GM23248 (cell line): ENCODE measurements around the gene RELB. TPM values are rescaled to one million over a fixed set of nuclear protein-coding genes. Genes with fewer than 3 reads are reported as not detected.

Experiments used
- DNase-seq: peaks from one replicate; pipeline ENCODE4 v3.0.0-alpha.2; 2015
- H2AFZ ChIP-seq: fragments of 200-600 bp; sonication (generic); 2 replicates; pipeline ENCODE4 v1.6.1; 2016; ENCODE audit warnings: antibody characterized with exemption
- H3F3A ChIP-seq: fragments of 200-600 bp; sonication (generic); 2 replicates; pipeline ENCODE4 v1.6.1; 2016; ENCODE audit warnings: mild to moderate bottlenecking, antibody characterized with exemption, mixed run types; ENCODE audit not compliant: insufficient read depth
- H3K27ac ChIP-seq: fragments of 200-600 bp; sonication (generic); 2 replicates; pipeline ENCODE4 v1.5.1; 2016; ENCODE audit warnings: mild to moderate bottlenecking
- H3K27me3 ChIP-seq: fragments of 200-600 bp; sonication (generic); replicated peaks from 2 replicates; pipeline ENCODE4 v1.6.1; 2016; ENCODE audit warnings: mild to moderate bottlenecking; ENCODE audit not compliant: insufficient read depth
- H3K36me3 ChIP-seq: fragments of 200-600 bp; sonication (generic); 2 replicates; pipeline ENCODE4 v1.6.1; 2016; ENCODE audit warnings: low read depth, mild to moderate bottlenecking
- H3K4me1 ChIP-seq: fragments of 200-600 bp; sonication (generic); 2 replicates; pipeline ENCODE4 v1.6.1; 2016; ENCODE audit warnings: mild to moderate bottlenecking; ENCODE audit not compliant: insufficient read depth
- H3K4me2 ChIP-seq: fragments of 200-600 bp; sonication (generic); one replicate; pipeline ENCODE4 v1.6.1; 2016; ENCODE audit warnings: mild to moderate bottlenecking; ENCODE audit not compliant: unreplicated experiment
- H3K4me3 ChIP-seq: fragments of 200-600 bp; sonication (generic); 2 replicates; pipeline ENCODE4 v1.5.1; 2016; ENCODE audit warnings: mild to moderate bottlenecking
- H3K79me2 ChIP-seq: fragments of 200-600 bp; sonication (generic); 2 replicates; pipeline ENCODE4 v1.6.1; 2016; ENCODE audit warnings: mild to moderate bottlenecking; ENCODE audit not compliant: insufficient read depth
- H3K9ac ChIP-seq: fragments of 200-600 bp; sonication (generic); 2 replicates; pipeline ENCODE4 v1.6.1; 2016; ENCODE audit warnings: mild to moderate bottlenecking
- H3K9me2 ChIP-seq: fragments of 200-600 bp; sonication (generic); 2 replicates; pipeline ENCODE4 v1.6.1; 2016; ENCODE audit warnings: mixed run types, mild to moderate bottlenecking, moderate library complexity; ENCODE audit not compliant: insufficient read depth
- H3K9me3 ChIP-seq: fragments of 200-600 bp; sonication (generic); one replicate; pipeline ENCODE4 v1.6.1; 2017; ENCODE audit warnings: low read depth
- H4K20me1 ChIP-seq: fragments of 200-600 bp; sonication (generic); 2 replicates; pipeline ENCODE4 v1.6.0; 2016; ENCODE audit not compliant: insufficient read depth
- EZH2 ChIP-seq: fragments of 200-600 bp; sonication (generic); IDR thresholded peaks from 2 replicates; pipeline ENCODE4 v1.6.1; 2018; ENCODE audit warnings: antibody characterized with exemption, mild to moderate bottlenecking; ENCODE audit not compliant: insufficient read depth, poor library complexity, severe bottlenecking
- EZH2phosphoT487 ChIP-seq: fragments of 200-600 bp; sonication (generic); IDR thresholded peaks from 2 replicates; pipeline ENCODE4 v1.6.1; 2018; ENCODE audit warnings: antibody characterized with exemption, moderate library complexity, mild to moderate bottlenecking, low read depth; ENCODE audit not compliant: insufficient read depth
- WGBS, 2 experiments: methylation state at CpG; one replicate each; pipeline ENCODE4 v1.1.6; 2015 to 2017; ENCODE audit warnings: low lambda C conversion rate in 2 of 2, low coverage in 1 of 2; ENCODE audit errors: missing lambda C conversion rate in 2 of 2; 5-methylcytosine and 5-hydroxymethylcytosine counted together
- in situ Hi-C: fragments of 300-500 bp; cut with MboI; formaldehyde crosslinking; loops from 2 replicates; pipeline ENCODE4 v1.15.0; 2020
- polyA plus RNA-seq: library from polyadenylated mRNA; unstranded; fragments of >200 nt; fragmentation: Nextera tagmentation; extraction: Ambion mirVana; gene quantifications from 2 replicates; pipeline ENCODE4 v1.2.1, GENCODE V29; 2016
- total RNA-seq: library from RNA; depleted of rRNA; stranded (reverse); fragments of >200 nt; shearing (Covaris generic); gene quantifications from 2 replicates; pipeline ENCODE4 v1.2.3, GENCODE V29; 2014

RELB gene
- total and polyA plus RNA-seq, 2 experiments from 2014 or later, result 10.0 to 12.5 TPM

- in situ Hi-C loops, result no loop called here
- no peak for DNase-seq
- H3K79me2 ChIP-seq, result peaks cover 89% of the 10 kb centered on the region
- H3K27ac ChIP-seq, result no peak overlapping the region
- no peaks in the 10 kb centered on the region; the same call in 1 of the 2 replicates for H4K20me1 ChIP-seq
- 0 out of 2 replicates have a peak, but pooled peaks cover 10% of the 10 kb centered on the region for H3K36me3 ChIP-seq
- no peaks in the 10 kb centered on the region for H3K9me3 ChIP-seq
- peaks cover 17% of the 10 kb centered on the region for H3K4me1 ChIP-seq
- H2AFZ ChIP-seq, result no peak overlapping the region
- no peaks in the 10 kb centered on the region for H3K9me2 ChIP-seq
- no peak overlapping the region for H3K9ac ChIP-seq
- 86 to 87% methylated on average over 8 of the region's 8 CpGs for WGBS, 2 experiments
- no peaks in the 10 kb centered on the region for H3K27me3 ChIP-seq
- no peak for TF ChIP-seq EZH2phosphoT487
- TF ChIP-seq EZH2, result no peak
- no peak overlapping the region for H3K4me2 ChIP-seq
- peaks cover 6% of the 10 kb centered on the region; the same call in 1 of the 2 replicates for H3F3A ChIP-seq
- no peak overlapping the region for H3K4me3 ChIP-seq
Measured at GRCh38 chr19:44960906-44961728, 40.1 kb upstream of the RELB start.

- no peaks in the 10 kb centered on the region; the same call in 1 of the 2 replicates for H4K20me1 ChIP-seq
- WGBS, 2 experiments, result 96 to 100% methylated on average over 8 of the region's 8 CpGs
Measured at GRCh38 chr19:44961821-44962220, 39.4 kb upstream of the RELB start.

GRCh38 chr19:44968118-44968517, 33.1 kb upstream of the RELB start:
- Histone ChIP-seq H3K36me3 (0 out of 2 replicates have a peak, but pooled peaks cover 7% of the 10 kb centered on the region), H3K79me2 (peaks cover 62% of the 10 kb centered on the region), H3K9me3 (no peaks in the 10 kb centered on the region), H3K27ac (no peak overlapping the region), H3K4me2 (no peak overlapping the region), H3K4me3 (no peak overlapping the region), H3K4me1 (no peaks in the 10 kb centered on the region), H3K9ac (no peak overlapping the region), H3K27me3 (no peaks in the 10 kb centered on the region), H4K20me1 (no peaks in the 10 kb centered on the region), H2AFZ (no peak overlapping the region), H3F3A (no peaks in the 10 kb centered on the region), H3K9me2 (no peaks in the 10 kb centered on the region)
- TF ChIP-seq EZH2 (no peak), EZH2phosphoT487 (no peak)
- no peak for DNase-seq
- 96 to 98% methylated on average over 5 of the region's 5 CpGs for WGBS, 2 experiments
- in situ Hi-C loops, result no loop called here

More at GRCh38 chr19:44961821-44962220, 39.4 kb upstream of the RELB start:
- TF ChIP-seq EZH2phosphoT487, result no peak
- no peak for TF ChIP-seq EZH2
- in situ Hi-C loops, result no loop called here
- Histone ChIP-seq H2AFZ (no peak overlapping the region), H3K9me3 (no peaks in the 10 kb centered on the region), H3K36me3 (0 out of 2 replicates have a peak, but pooled peaks cover 10% of the 10 kb centered on the region), H3K4me1 (peaks cover 10% of the 10 kb centered on the region), H3K27ac (no peak overlapping the region), H3K79me2 (peaks cover 86% of the 10 kb centered on the region), H3K9me2 (no peaks in the 10 kb centered on the region), H3K27me3 (no peaks in the 10 kb centered on the region), H3F3A (no peaks in the 10 kb centered on the region), H3K9ac (no peak overlapping the region), H3K4me2 (no peak overlapping the region), H3K4me3 (no peak overlapping the region)
- DNase-seq, result no peak

- TF ChIP-seq EZH2phosphoT487 (no peak), EZH2 (no peak)
- no peak for DNase-seq
- Histone ChIP-seq H4K20me1 (no peaks in the 10 kb centered on the region), H3K9me3 (no peaks in the 10 kb centered on the region), H3K79me2 (peaks cover 59% of the 10 kb centered on the region), H3K27me3 (no peaks in the 10 kb centered on the region), H3K27ac (no peak overlapping the region), H3K4me3 (no peak overlapping the region), H2AFZ (no peak overlapping the region), H3K4me2 (no peak overlapping the region), H3K4me1 (no peaks in the 10 kb centered on the region), H3K36me3 (0 out of 2 replicates have a peak, but pooled peaks cover 7% of the 10 kb centered on the region), H3F3A (no peaks in the 10 kb centered on the region), H3K9ac (no peak overlapping the region), H3K9me2 (no peaks in the 10 kb centered on the region)
- 88 to 89% methylated on average over 4 of the region's 4 CpGs for WGBS, 2 experiments
- in situ Hi-C loops, result no loop called here
Measured at GRCh38 chr19:44968670-44969069, 32.6 kb upstream of the RELB start.
